Thyroid gland (tissue), 4 donors: ENCODE results near the gene AGPAT2.

Experiments used
- CTCF ChIP-seq, 6 experiments: fragments of 200-600 bp in 3 of 6; fragments of 450-650 bp in 3 of 6; sonication (generic) in 3 of 6; IDR thresholded peaks; one replicate each; pipeline ENCODE4 v1.5.1; 2016 to 2019; ENCODE audit warnings: antibody characterized with exemption in 6 of 6, mild to moderate bottlenecking in 2 of 6, inconsistent platforms in 1 of 6, moderate library complexity in 1 of 6
- POLR2A ChIP-seq, 2 donors: fragments of 450-650 bp; IDR thresholded peaks; one replicate each; pipeline ENCODE4 v1.6.1; 2017; ENCODE audit warnings: antibody characterized with exemption in 2 of 2, mild to moderate bottlenecking in 2 of 2, moderate library complexity in 1 of 2

GRCh38 chr9:136668983-136669790 is 18.1 kb downstream of the AGPAT2 start:
- TF ChIP-seq CTCF (IDR thresholded peaks at IDR 0.05) = no peak
- no peak for TF ChIP-seq POLR2A (IDR thresholded peaks at IDR 0.05)
